ENCODE measurements around the gene ENG.

Gene ENG

GRCh38 chr9:127841087-127841835 lies 13.2 kb downstream of the ENG start:
- DNase-seq, result no peak

GRCh38 chr9:127838375-127839078 lies 15.9 kb downstream of the ENG start:
- DNase-seq, result peak; percentile 92 to 96 (median 92)

- DNase-seq, result no peak
Measured at GRCh38 chr9:127837346-127837745, 17.1 kb downstream of the ENG start.

- peak; percentile 20 to 40 (median 34) for DNase-seq
Measured at GRCh38 chr9:127836561-127836960, 17.9 kb downstream of the ENG start.

- DNase-seq, result peak; percentile 93 to 94 (median 93)
Measured at GRCh38 chr9:127835991-127836516, 18.4 kb downstream of the ENG start.

GRCh38 chr9:127833555-127833954 lies 20.9 kb downstream of the ENG start:
- DNase-seq, result peak; percentile 87 to 99 (median 98)

- DNase-seq, result no peak
Measured at GRCh38 chr9:127832248-127832647, 22.2 kb downstream of the ENG start.

- no peak for DNase-seq
Measured at GRCh38 chr9:127829205-127829906, 25.1 kb downstream of the ENG start.

- peak; percentile 65 to 70 (median 69) for DNase-seq
Measured at GRCh38 chr9:127828262-127829031, 26.0 kb downstream of the ENG start.

- DNase-seq, result no peak
Measured at GRCh38 chr9:127826253-127826913, 28.1 kb downstream of the ENG start.

GRCh38 chr9:127825319-127826051 lies 29.0 kb downstream of the ENG start:
- peak in 2 of 3 donors; percentile 27 to 42 for DNase-seq

- no peak for DNase-seq
Measured at GRCh38 chr9:127822108-127822507, 32.4 kb downstream of the ENG start.

- DNase-seq, result no peak
Measured at GRCh38 chr9:127818574-127818973, 35.9 kb downstream of the ENG start.

- DNase-seq, result no peak
Measured at GRCh38 chr9:127817881-127818434, 36.5 kb downstream of the ENG start.

- no peak for DNase-seq
Measured at GRCh38 chr9:127816728-127817127, 37.7 kb downstream of the ENG start.

GRCh38 chr9:127816362-127816725 lies 38.1 kb downstream of the ENG start:
- DNase-seq, result no peak

GRCh38 chr9:127815512-127816361 lies 38.7 kb downstream of the ENG start:
- DNase-seq, result no peak

- no peak for DNase-seq
Measured at GRCh38 chr9:127814619-127815511, 39.6 kb downstream of the ENG start.

- DNase-seq, result no peak
Measured at GRCh38 chr9:127813686-127814226, 40.7 kb downstream of the ENG start.
